ENCODE measurements around the gene RHOU.

- TF ChIP-seq CTCF (IDR thresholded peaks at IDR 0.05; ENCODE audit: extremely low read depth in 1 of 2, insufficient read depth in 1 of 2, low read depth in 1 of 2, low read length in 2 of 2) (no peak), POLR2A (IDR thresholded peaks at IDR 0.05; ENCODE audit: low read depth, low read length) (no peak), POLR2AphosphoS5 (IDR thresholded peaks at IDR 0.05; ENCODE audit: insufficient read depth, low read depth, low read length) (no peak)
Observed at GRCh38 chr1:228751360-228752098, 16.2 kb downstream of the RHOU start.

Data from endothelial cell of umbilical vein (primary cell).